CD8-positive, alpha-beta memory T cell (primary cell): ENCODE measurements around the gene TCEANC. TPM values are rescaled to one million over a fixed set of nuclear protein-coding genes. Genes with fewer than 3 reads are reported as not detected.

Source experiments
- CTCF ChIA-PET: fragments of 350-600 bp; sonication (Branson Sonifier 250); formaldehyde crosslinking; loops from one replicate; lab custom pipeline; 2021; ENCODE audit warnings: antibody characterized with exemption; lab: Charles Lee
- POLR2A ChIA-PET: fragments of 350-600 bp; sonication (Branson Sonifier 250); formaldehyde crosslinking; loops from one replicate; lab custom pipeline; 2021; ENCODE audit warnings: antibody characterized with exemption; lab: Charles Lee
- DNase-seq, 5 donors: peaks; one replicate each; pipeline versions ENCODE4 v3.0.0 to v3.0.0-alpha.2; 2020 to 2022; ENCODE audit warnings: mixed read lengths in 1 of 5
- H3K27ac ChIP-seq: one replicate; pipeline ENCODE4 v1.7.0; 2013; ENCODE audit warnings: low read depth, mild to moderate bottlenecking, low read length, moderate library complexity
- H3K27me3 ChIP-seq: 2 replicates; pipeline ENCODE4 v1.7.0; 2013; ENCODE audit warnings: low read length, mild to moderate bottlenecking; ENCODE audit not compliant: insufficient read depth, poor library complexity, severe bottlenecking
- H3K36me3 ChIP-seq: 2 replicates; pipeline ENCODE4 v1.7.0; 2013; ENCODE audit warnings: mild to moderate bottlenecking, low read length, moderate library complexity; ENCODE audit not compliant: insufficient read depth
- H3K4me1 ChIP-seq: 2 replicates; pipeline ENCODE4 v1.7.0; 2013; ENCODE audit warnings: mild to moderate bottlenecking, low read length, moderate library complexity; ENCODE audit not compliant: insufficient read depth
- H3K4me3 ChIP-seq: 2 replicates; pipeline ENCODE4 v1.7.0; 2013; ENCODE audit warnings: mild to moderate bottlenecking, low read length
- H3K9me3 ChIP-seq: 2 replicates; pipeline ENCODE4 v1.7.0; 2013; ENCODE audit warnings: mild to moderate bottlenecking, low read length
- H3K27ac Mint-ChIP-seq, 8 donors: one replicate each; pipeline ENCODE4 v1.8.0; 2020 to 2021; ENCODE audit warnings: mixed read lengths in 8 of 8, mild to moderate bottlenecking in 6 of 8, inconsistent platforms in 3 of 8, moderate library complexity in 3 of 8
- H3K27me3 Mint-ChIP-seq, 2 donors: one replicate each; pipeline ENCODE4 v1.8.0; 2020 to 2021; ENCODE audit warnings: mixed read lengths in 2 of 2, mild to moderate bottlenecking in 1 of 2, moderate library complexity in 1 of 2
- H3K36me3 Mint-ChIP-seq, 3 donors: one replicate each; pipeline ENCODE4 v1.8.0; 2020 to 2021; ENCODE audit warnings: mixed read lengths in 3 of 3, inconsistent platforms in 1 of 3, mild to moderate bottlenecking in 1 of 3
- H3K4me1 Mint-ChIP-seq, 3 donors: one replicate each; pipeline ENCODE4 v1.8.0; 2020 to 2021; ENCODE audit warnings: mixed read lengths in 3 of 3, inconsistent platforms in 1 of 3, mild to moderate bottlenecking in 1 of 3
- H3K4me3 Mint-ChIP-seq, 7 donors: one replicate each; pipeline ENCODE4 v1.8.0; 2020 to 2021; ENCODE audit warnings: mixed read lengths in 7 of 7, mild to moderate bottlenecking in 6 of 7, moderate library complexity in 4 of 7, inconsistent platforms in 2 of 7
- H3K9me3 Mint-ChIP-seq, 5 donors: one replicate each; pipeline ENCODE4 v1.8.0; 2020 to 2022; ENCODE audit warnings: mixed read lengths in 5 of 5, mild to moderate bottlenecking in 3 of 5, moderate library complexity in 2 of 5, inconsistent platforms in 1 of 5
- polyA plus RNA-seq: library from polyadenylated mRNA; unstranded; fragments of 300-500 nt; fragmentation: Illumina TruSeq; gene quantifications from one replicate; pipeline ENCODE4 v1.2.3, GENCODE V29; 2021
- total RNA-seq, 2 experiments: library from RNA; stranded (reverse); gene quantifications; one replicate each; pipeline ENCODE4 v1.2.3, GENCODE V29; 2021

Gene TCEANC
- total and polyA plus RNA-seq, 3 experiments from 2014 or later, result 2.7 to 10.3 (median 3.4) TPM

DNA sequence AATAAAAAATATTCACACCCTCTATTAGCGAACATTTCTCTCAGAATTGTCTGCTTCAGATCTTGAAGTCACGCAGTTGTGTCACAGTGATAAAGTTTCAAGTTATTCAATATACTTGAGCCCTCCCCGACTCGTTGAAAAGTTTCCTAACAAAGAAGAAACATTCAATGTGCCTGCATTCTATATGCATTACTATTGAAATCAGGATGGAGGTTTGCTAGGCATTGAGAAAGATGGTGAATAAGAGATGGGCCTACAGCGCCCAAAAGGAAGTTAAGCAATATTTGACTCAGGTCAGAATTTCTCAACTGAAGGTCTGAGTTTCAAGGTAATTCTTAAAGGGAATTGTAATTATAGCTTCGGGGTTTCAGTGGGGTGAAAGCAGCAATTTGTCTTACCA lies 6.1 kb downstream of the TCEANC start:
- peak overlapping the region; percentile 24 to 90 (median 74) for H3K27ac Mint-ChIP-seq
- ChIA-PET POLR2A (interaction anchor here (0.5 kb wide), 1 partner anchor 33 kb away, joined by 6 read pairs; no protein-coding TSS in a partner anchor), CTCF (interaction anchor here (0.7 to 1.5 kb wide), 3 partner anchors 26 to 373 kb away, joined by 3 to 5 read pairs (median 4); no protein-coding TSS in a partner anchor)

DNA sequence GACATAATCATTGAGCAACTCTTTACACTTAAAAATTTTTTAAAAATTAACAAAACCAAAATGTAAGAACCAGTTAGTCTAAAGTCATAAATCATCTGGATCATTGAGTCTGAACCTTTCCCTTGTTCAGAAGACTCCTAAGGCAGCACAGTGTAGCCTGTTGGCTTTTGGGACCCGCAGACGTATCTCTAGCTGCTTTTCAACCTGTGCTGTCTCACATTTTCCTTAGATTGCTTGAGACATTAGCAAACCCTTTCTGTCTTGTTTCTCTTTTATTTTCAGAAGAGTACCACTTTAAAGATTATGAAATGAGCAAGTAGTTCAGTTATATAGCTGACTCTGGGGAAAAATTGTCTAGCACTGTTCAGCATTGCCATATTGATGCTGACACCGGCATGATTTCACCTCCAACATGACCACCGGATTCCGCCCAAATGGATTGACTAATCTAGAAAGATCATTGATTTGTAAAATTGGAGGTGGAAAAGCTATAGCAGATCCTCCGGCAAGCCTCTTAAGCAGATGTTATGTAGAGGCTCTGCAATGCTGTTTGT lies 8.9 kb downstream of the TCEANC start:
- H3K27ac ChIP-seq, result no peak overlapping the region
- no peaks in the 10 kb centered on the region for H3K9me3 ChIP-seq
- H3K9me3 Mint-ChIP-seq, result no peaks in the 10 kb centered on the region
- DNase-seq, result no peak
- H3K4me3 ChIP-seq, result no peak overlapping the region
- POLR2A ChIA-PET, result interaction anchor here (0.6 kb wide), 1 partner anchor 1479 kb away, joined by 3 read pairs; no protein-coding TSS in a partner anchor
- H3K4me1 Mint-ChIP-seq, result peaks cover 4 to 22% (median 9%) of the 10 kb centered on the region in 3 donors
- CTCF ChIA-PET, result interaction anchor here (1.0 kb wide), 1 partner anchor 77 kb away, joined by 3 read pairs; no protein-coding TSS in a partner anchor
- H3K36me3 ChIP-seq, result peaks cover 5% of the 10 kb centered on the region
- peak overlapping the region in 6 of 7 donors; percentile 8 to 70 (median 55) for H3K4me3 Mint-ChIP-seq
- peaks cover 7% of the 10 kb centered on the region for H3K4me1 ChIP-seq
- no peaks in the 10 kb centered on the region for H3K27me3 Mint-ChIP-seq
- H3K27ac Mint-ChIP-seq, result peak overlapping the region in 5 of 8 donors; percentile 26 to 79 (median 74)
- H3K36me3 Mint-ChIP-seq, result peaks cover 15 to 67% (median 22%) of the 10 kb centered on the region in 3 donors
- H3K27me3 ChIP-seq, result no peaks in the 10 kb centered on the region

More for the DNA sequence above, 6.1 kb downstream of the TCEANC start:
- Mint-ChIP-seq H3K36me3 (peaks cover 11 to 66% (median 24%) of the 10 kb centered on the region in 3 donors), H3K27me3 (no peaks in the 10 kb centered on the region), H3K4me1 (peaks cover 16 to 36% (median 24%) of the 10 kb centered on the region in 3 donors), H3K9me3 (no peaks in the 10 kb centered on the region), H3K4me3 (peak overlapping the region in 2 of 7 donors; percentile 14 to 41)
- Histone ChIP-seq H3K36me3 (peaks cover 5% of the 10 kb centered on the region), H3K9me3 (no peaks in the 10 kb centered on the region), H3K4me3 (no peak overlapping the region), H3K27ac (no peak overlapping the region), H3K4me1 (peaks cover 15% of the 10 kb centered on the region), H3K27me3 (no peaks in the 10 kb centered on the region)
- DNase-seq, result no peak

DNA sequence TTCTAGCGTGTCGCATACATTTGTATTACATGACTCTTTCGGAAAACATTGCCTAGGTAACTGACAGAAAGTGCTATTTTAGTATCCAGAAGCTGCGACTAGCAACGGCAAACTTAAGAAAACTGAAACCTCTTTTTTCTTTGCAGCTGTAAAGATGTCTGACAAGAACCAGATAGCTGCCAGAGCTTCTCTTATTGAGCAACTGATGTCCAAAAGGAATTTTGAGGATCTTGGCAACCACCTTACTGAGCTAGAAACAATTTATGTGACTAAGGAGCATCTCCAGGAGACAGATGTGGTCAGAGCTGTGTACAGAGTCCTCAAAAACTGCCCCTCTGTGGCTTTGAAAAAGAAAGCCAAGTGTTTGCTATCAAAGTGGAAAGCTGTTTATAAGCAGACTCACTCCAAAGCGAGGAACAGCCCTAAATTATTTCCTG lies 9.4 kb downstream of the TCEANC start:
- H3K4me1 Mint-ChIP-seq, result peaks cover 4 to 22% (median 9%) of the 10 kb centered on the region in 3 donors
- no peaks in the 10 kb centered on the region for H3K27me3 ChIP-seq
- H3K36me3 ChIP-seq, result peaks cover 5% of the 10 kb centered on the region
- CTCF ChIA-PET, result interaction anchor here (0.9 to 1.0 kb wide), 2 partner anchors 76 to 88 kb away, joined by 3 to 5 read pairs; no protein-coding TSS in a partner anchor
- no peaks in the 10 kb centered on the region for H3K9me3 ChIP-seq
- no peaks in the 10 kb centered on the region for H3K9me3 Mint-ChIP-seq
- no peak overlapping the region for H3K27ac ChIP-seq
- peaks cover 15 to 61% (median 22%) of the 10 kb centered on the region in 3 donors for H3K36me3 Mint-ChIP-seq
- peak overlapping the region in 5 of 7 donors; percentile 9 to 70 (median 55) for H3K4me3 Mint-ChIP-seq
- H3K27ac Mint-ChIP-seq, result peak overlapping the region in 7 of 8 donors; percentile 12 to 96 (median 72)
- H3K4me1 ChIP-seq, result peaks cover 7% of the 10 kb centered on the region
- no peak for DNase-seq
- no peak overlapping the region for H3K4me3 ChIP-seq
- POLR2A ChIA-PET, result no interaction called here
- no peaks in the 10 kb centered on the region for H3K27me3 Mint-ChIP-seq

DNA sequence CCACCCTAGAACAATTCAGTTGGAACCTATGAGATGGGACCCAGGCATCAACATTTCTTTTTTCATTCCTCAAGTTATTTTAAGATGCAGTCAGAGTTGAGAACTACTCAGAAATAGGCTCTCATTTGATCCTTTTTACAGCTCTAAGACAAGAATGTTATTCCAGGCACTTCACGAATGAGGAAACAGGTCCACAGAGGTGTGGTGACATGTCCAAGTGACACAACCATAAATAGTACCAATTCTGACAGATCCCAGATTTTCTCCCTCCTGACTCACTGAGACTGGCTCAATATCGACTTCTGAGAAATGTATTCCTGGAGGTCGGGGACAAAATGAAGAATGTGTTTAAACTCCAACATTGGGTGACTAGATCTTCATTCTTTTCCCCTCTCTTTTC lies 11.1 kb downstream of the TCEANC start:
- Histone ChIP-seq H3K27me3 (no peaks in the 10 kb centered on the region), H3K27ac (no peak overlapping the region), H3K4me1 (peaks cover under 1% of the 10 kb centered on the region), H3K9me3 (no peaks in the 10 kb centered on the region), H3K4me3 (no peak overlapping the region), H3K36me3 (peaks cover 5% of the 10 kb centered on the region)
- Mint-ChIP-seq H3K27me3 (peaks cover 0 to 7% of the 10 kb centered on the region in 2 donors), H3K9me3 (no peaks in the 10 kb centered on the region), H3K36me3 (peaks cover 15 to 53% (median 24%) of the 10 kb centered on the region in 3 donors), H3K4me3 (no peak overlapping the region), H3K27ac (peak overlapping the region in 1 of 8 donors; percentile 18), H3K4me1 (peaks cover 2 to 19% (median 4%) of the 10 kb centered on the region in 3 donors)
- CTCF ChIA-PET, result no interaction called here
- POLR2A ChIA-PET, result no interaction called here
- no peak for DNase-seq

DNA sequence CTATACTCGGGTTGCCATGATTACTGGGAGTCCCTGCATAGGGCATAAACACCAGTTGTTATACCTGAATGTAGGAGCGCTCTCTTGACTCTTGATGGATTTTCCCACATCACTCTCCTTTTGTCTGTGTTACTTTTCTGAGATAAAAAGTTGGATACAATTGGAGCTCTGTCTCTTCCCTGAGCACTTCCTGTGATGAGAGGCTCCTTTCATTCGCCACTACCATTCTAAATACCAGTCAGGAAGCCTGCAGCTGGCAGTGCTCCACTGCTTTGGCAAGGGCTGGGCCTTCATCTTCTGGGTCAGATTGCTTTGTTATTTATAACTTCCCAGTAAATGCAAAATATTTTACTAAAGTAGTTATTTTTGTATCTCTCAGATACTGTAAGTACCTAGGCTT lies 13.9 kb downstream of the TCEANC start:
- Histone ChIP-seq H3K4me3 (no peak overlapping the region), H3K27me3 (no peaks in the 10 kb centered on the region), H3K4me1 (no peaks in the 10 kb centered on the region), H3K9me3 (no peaks in the 10 kb centered on the region), H3K27ac (no peak overlapping the region), H3K36me3 (peaks cover 5% of the 10 kb centered on the region)
- Mint-ChIP-seq H3K27me3 (peaks cover 0 to 7% of the 10 kb centered on the region in 2 donors), H3K4me3 (no peak overlapping the region), H3K36me3 (peaks cover 15 to 45% (median 24%) of the 10 kb centered on the region in 3 donors), H3K9me3 (no peaks in the 10 kb centered on the region), H3K27ac (peak overlapping the region in 2 of 8 donors; percentile 11 to 50), H3K4me1 (peaks cover 7 to 31% (median 17%) of the 10 kb centered on the region in 3 donors)
- CTCF ChIA-PET, result no interaction called here
- POLR2A ChIA-PET, result no interaction called here
- no peak for DNase-seq

DNA sequence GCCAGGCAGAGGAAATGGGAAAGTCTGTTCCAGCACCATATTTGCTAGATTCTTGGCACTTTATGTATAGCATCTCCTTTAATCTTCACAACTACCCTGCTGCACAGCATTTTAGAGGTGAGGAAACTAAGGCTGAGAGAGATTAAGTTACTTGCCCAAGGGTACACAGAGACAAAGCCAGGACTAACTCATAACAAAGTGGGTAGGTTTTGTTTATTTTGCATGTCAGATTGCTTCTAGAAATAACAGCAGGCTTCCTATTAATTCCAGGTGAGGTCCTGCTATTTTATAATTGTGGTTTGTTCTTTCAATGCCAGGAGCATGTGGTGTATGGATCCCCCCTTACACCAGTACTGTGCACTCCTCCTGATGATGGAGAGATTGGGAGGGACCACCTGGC lies 15.0 kb downstream of the TCEANC start:
- H3K4me1 ChIP-seq, result no peaks in the 10 kb centered on the region
- Mint-ChIP-seq H3K4me1 (peaks cover 7 to 25% (median 17%) of the 10 kb centered on the region in 3 donors), H3K9me3 (no peaks in the 10 kb centered on the region), H3K27ac (peak overlapping the region in 2 of 8 donors; percentile 33 to 72), H3K27me3 (peaks cover 0 to 7% of the 10 kb centered on the region in 2 donors), H3K36me3 (peaks cover 7 to 38% (median 30%) of the 10 kb centered on the region in 3 donors), H3K4me3 (peak overlapping the region in 2 of 7 donors; percentile 34 to 36)
- H3K27ac ChIP-seq, result no peak overlapping the region
- no peaks in the 10 kb centered on the region for H3K36me3 ChIP-seq
- H3K4me3 ChIP-seq, result no peak overlapping the region
- ChIA-PET POLR2A (no interaction called here), CTCF (no interaction called here)
- H3K27me3 ChIP-seq, result no peaks in the 10 kb centered on the region
- DNase-seq, result no peak
- no peaks in the 10 kb centered on the region for H3K9me3 ChIP-seq

DNA sequence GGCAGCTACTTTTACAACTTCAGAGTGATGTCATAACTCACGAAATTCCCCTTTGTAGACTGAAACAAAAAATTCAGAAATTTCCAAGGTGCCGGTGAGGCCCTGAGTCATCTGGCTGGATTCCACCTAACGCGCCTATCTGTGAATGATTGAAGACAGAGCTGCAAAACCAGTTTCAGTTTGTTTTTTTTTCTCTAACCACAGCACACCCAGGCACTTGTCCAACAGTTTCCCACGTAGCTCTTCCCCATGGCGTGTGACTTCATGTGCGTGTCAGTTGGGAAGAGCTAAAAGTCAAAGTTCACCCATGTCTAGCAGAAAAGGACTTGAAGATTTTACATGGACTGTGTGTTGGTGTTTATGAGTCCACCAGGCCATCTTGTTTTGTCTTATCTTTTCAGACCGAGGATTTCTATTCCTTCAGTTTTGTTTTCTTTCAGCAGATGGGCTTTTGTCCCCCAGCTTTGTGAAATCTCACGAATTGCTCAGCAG lies 16.4 kb downstream of the TCEANC start:
- no peaks in the 10 kb centered on the region for H3K9me3 ChIP-seq
- DNase-seq, result peak in 4 of 5 donors; percentile 28 to 75 (median 50)
- no peaks in the 10 kb centered on the region for H3K9me3 Mint-ChIP-seq
- peak overlapping the region; percentile 46 to 93 (median 90) for H3K27ac Mint-ChIP-seq
- no peaks in the 10 kb centered on the region for H3K4me1 ChIP-seq
- H3K4me3 ChIP-seq, result no peak overlapping the region
- peak overlapping the region; percentile 74 to 90 (median 82) for H3K4me3 Mint-ChIP-seq
- peak overlapping the region; percentile 56 for H3K27ac ChIP-seq
- POLR2A ChIA-PET, result no interaction called here
- CTCF ChIA-PET, result interaction anchor here (1.8 to 2.0 kb wide), 2 partner anchors 18 to 20 kb away, joined by 4 to 6 read pairs; partner anchors contain the start of gene RAB9A
- no peaks in the 10 kb centered on the region for H3K27me3 ChIP-seq
- H3K27me3 Mint-ChIP-seq, result peaks cover 0 to 12% of the 10 kb centered on the region in 2 donors
- H3K4me1 Mint-ChIP-seq, result peaks cover 7 to 25% (median 17%) of the 10 kb centered on the region in 3 donors
- H3K36me3 Mint-ChIP-seq, result peaks cover 6 to 30% (median 26%) of the 10 kb centered on the region in 3 donors
- no peaks in the 10 kb centered on the region for H3K36me3 ChIP-seq
